ENCODE data around the gene BAX. TPM values are rescaled to one million over a fixed set of nuclear protein-coding genes. Genes with fewer than 3 reads are reported as not detected.

BAX gene
- total and polyA plus RNA-seq, 9 of the 15 experiments (the other 6 are each of a cell fraction or from before 2014, with no cell fraction given) = 3.2 to 95.4 (median 44.5) TPM

GRCh38 chr19:48965040-48965805 is 10.5 kb downstream of the BAX start, which contains the start of gene FTL (continued):
- no peak for TF ChIP-seq GMEB1 (CRISPR knock-in tag; IDR thresholded peaks at IDR 0.05)
- TF ChIP-seq OTX1 (CRISPR knock-in tag; IDR thresholded peaks at IDR 0.05) = peak; percentile 34; the same call in 1 of the 2 replicates
- no peak for TF ChIP-seq MBD1 (CRISPR knock-in tag; IDR thresholded peaks at IDR 0.05)
- no peak for TF ChIP-seq ZNF609 (CRISPR knock-in tag; IDR thresholded peaks at IDR 0.05; ENCODE audit: borderline replicate concordance)
- TF ChIP-seq ETV6 (IDR thresholded peaks at IDR 0.05; ENCODE audit: borderline replicate concordance in 1 of 2, low read depth in 2 of 2, low read length in 1 of 2) = peak in 1 of 2 experiments; percentile 49; a peak in 1 of 4 replicates
- peak; percentile 9; the same call in 1 of the 2 replicates for TF ChIP-seq ETV6 (CRISPR knock-in tag; IDR thresholded peaks at IDR 0.05; ENCODE audit: borderline replicate concordance)
- no peak for TF ChIP-seq MCM3 (IDR thresholded peaks at IDR 0.05)
- peak; percentile 75; the same call in 1 of the 2 replicates for TF ChIP-seq ILF3 (IDR thresholded peaks at IDR 0.05; ENCODE audit: borderline replicate concordance)
- TF ChIP-seq RBM39 (optimal IDR thresholded peaks at IDR 0.05; ENCODE audit: low read depth, low read length) = peak; percentile 74
- TF ChIP-seq ZNF124 (CRISPR knock-in tag; IDR thresholded peaks at IDR 0.05) = no peak
- no peak for TF ChIP-seq ZFP1 (CRISPR knock-in tag; IDR thresholded peaks at IDR 0.05)
- TF ChIP-seq JUN (IDR thresholded peaks at IDR 0.05; ENCODE audit: borderline replicate concordance, low read depth, low read length) = peak; percentile 44; the same call in 1 of the 2 replicates
- TF ChIP-seq JUN (CRISPR knock-in tag; IDR thresholded peaks at IDR 0.05; ENCODE audit: borderline replicate concordance) = no peak
- no peak for TF ChIP-seq FUS (optimal IDR thresholded peaks at IDR 0.05; ENCODE audit: low read depth, low read length)
- TF ChIP-seq GABPA (tag; conservative IDR thresholded peaks at IDR 0.05; ENCODE audit: low read depth) = no peak; the same call in 1 of the 2 replicates
- peak; percentile 70 for TF ChIP-seq FOXJ2 (tag; IDR thresholded peaks at IDR 0.05)
- TF ChIP-seq ZBTB12 (CRISPR knock-in tag; IDR thresholded peaks at IDR 0.05) = no peak
